ENCODE data around the gene AAGAB. TPM values are rescaled to one million over a fixed set of nuclear protein-coding genes. Genes with fewer than 3 reads are reported as not detected.
A peak's percentile ranks its signal among the peaks of the same experiment; 100 is the strongest.

AAGAB gene
- polyA plus RNA-seq, 1 donor, result 31.1 TPM

DNA sequence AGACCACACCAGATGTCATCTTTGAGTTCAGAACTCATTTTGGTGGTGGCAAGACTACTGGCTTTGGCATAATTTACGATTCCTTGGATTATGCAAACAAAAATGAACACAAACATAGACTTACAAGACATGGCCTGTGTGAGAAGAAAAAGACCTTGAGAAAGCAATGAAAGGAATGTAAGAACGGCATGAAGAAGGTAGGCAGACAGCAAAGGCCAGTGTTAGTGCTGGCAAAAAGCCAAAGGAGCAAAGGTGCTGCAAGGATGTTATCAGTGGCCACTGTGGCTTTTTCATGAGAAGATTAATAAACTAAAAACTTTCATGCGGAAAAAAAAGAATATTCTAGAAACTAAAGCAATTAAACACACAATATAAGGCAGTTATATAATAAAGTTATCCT, 21.9 kb downstream of the AAGAB start:
- no peaks in the 10 kb centered on the region for H3K27me3 ChIP-seq (ENCODE audit: control insufficient read depth, insufficient read depth, low read length)
- H3K9me3 ChIP-seq (ENCODE audit: control insufficient read depth, low read depth, low read length), result no peaks in the 10 kb centered on the region
- H3K36me3 ChIP-seq (ENCODE audit: control insufficient read depth, insufficient read depth, low read length), result peaks cover 21% of the 10 kb centered on the region
- H3K27ac ChIP-seq (ENCODE audit: low read length), result no peak overlapping the region
- DNase-seq, result peak; percentile 61 to 72
- no peak overlapping the region for H3K4me3 ChIP-seq (ENCODE audit: low read length)
- peaks cover 5% of the 10 kb centered on the region for H3K4me1 ChIP-seq (ENCODE audit: control insufficient read depth, insufficient read depth, low read length)
- WGBS (ENCODE audit: insufficient coverage, low lambda C conversion rate), result 46% methylated on average over 2 of the region's 3 CpGs

- Histone ChIP-seq H3K9me3 (ENCODE audit: control insufficient read depth, low read depth, low read length) (no peaks in the 10 kb centered on the region), H3K27ac (ENCODE audit: low read length) (no peak overlapping the region), H3K4me1 (ENCODE audit: control insufficient read depth, insufficient read depth, low read length) (peaks cover 5% of the 10 kb centered on the region), H3K36me3 (ENCODE audit: control insufficient read depth, insufficient read depth, low read length) (peaks cover 21% of the 10 kb centered on the region), H3K27me3 (ENCODE audit: control insufficient read depth, insufficient read depth, low read length) (no peaks in the 10 kb centered on the region), H3K4me3 (ENCODE audit: low read length) (no peak overlapping the region)
- no CpG with 5 or more reads among the region's 2 CpGs for WGBS (ENCODE audit: insufficient coverage, low lambda C conversion rate)
- no peak for DNase-seq
Measured at GRCh38 chr15:67230504-67230903, 24.0 kb downstream of the AAGAB start.

- no peaks in the 10 kb centered on the region for H3K27me3 ChIP-seq (ENCODE audit: control insufficient read depth, insufficient read depth, low read length)
- no peak for DNase-seq
- H3K27ac ChIP-seq (ENCODE audit: low read length), result no peak overlapping the region
- peaks cover 5% of the 10 kb centered on the region for H3K4me1 ChIP-seq (ENCODE audit: control insufficient read depth, insufficient read depth, low read length)
- H3K9me3 ChIP-seq (ENCODE audit: control insufficient read depth, low read depth, low read length), result no peaks in the 10 kb centered on the region
- H3K36me3 ChIP-seq (ENCODE audit: control insufficient read depth, insufficient read depth, low read length), result peaks cover 14% of the 10 kb centered on the region
- WGBS (ENCODE audit: insufficient coverage, low lambda C conversion rate), result no CpG with 5 or more reads among the region's 1 CpG
- no peak overlapping the region for H3K4me3 ChIP-seq (ENCODE audit: low read length)
Measured at GRCh38 chr15:67228286-67228685, 26.2 kb downstream of the AAGAB start.

GRCh38 chr15:67227846-67228245, 26.6 kb downstream of the AAGAB start:
- DNase-seq, result no peak
- H3K4me1 ChIP-seq (ENCODE audit: control insufficient read depth, insufficient read depth, low read length), result peaks cover 5% of the 10 kb centered on the region
- peaks cover 14% of the 10 kb centered on the region for H3K36me3 ChIP-seq (ENCODE audit: control insufficient read depth, insufficient read depth, low read length)
- H3K4me3 ChIP-seq (ENCODE audit: low read length), result no peak overlapping the region
- no peaks in the 10 kb centered on the region for H3K27me3 ChIP-seq (ENCODE audit: control insufficient read depth, insufficient read depth, low read length)
- no peak overlapping the region for H3K27ac ChIP-seq (ENCODE audit: low read length)
- WGBS (ENCODE audit: insufficient coverage, low lambda C conversion rate), result no CpG with 5 or more reads among the region's 1 CpG
- no peaks in the 10 kb centered on the region for H3K9me3 ChIP-seq (ENCODE audit: control insufficient read depth, low read depth, low read length)

DNA sequence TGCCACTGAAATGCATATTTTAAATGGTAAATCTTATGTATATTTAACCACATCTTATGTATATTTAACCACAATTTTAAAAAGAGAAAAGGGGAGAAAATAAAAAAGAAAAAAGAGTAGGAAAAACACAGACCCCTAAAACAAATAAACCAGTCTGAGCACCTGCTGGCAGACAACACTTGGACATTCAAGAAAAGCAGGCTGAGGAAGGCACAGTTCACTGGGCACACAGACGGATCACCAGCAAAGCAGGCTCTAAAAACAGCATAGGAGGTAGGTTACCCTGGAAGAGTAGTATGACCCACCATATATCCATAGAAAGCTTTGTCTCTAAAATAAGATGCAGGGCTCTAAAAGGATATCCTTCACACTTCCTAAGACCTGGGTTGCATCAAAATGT, 27.0 kb downstream of the AAGAB start:
- Histone ChIP-seq H3K4me3 (ENCODE audit: low read length) (no peak overlapping the region), H3K9me3 (ENCODE audit: control insufficient read depth, low read depth, low read length) (no peaks in the 10 kb centered on the region), H3K36me3 (ENCODE audit: control insufficient read depth, insufficient read depth, low read length) (peaks cover 14% of the 10 kb centered on the region), H3K27ac (ENCODE audit: low read length) (no peak overlapping the region), H3K4me1 (ENCODE audit: control insufficient read depth, insufficient read depth, low read length) (peaks cover 2% of the 10 kb centered on the region), H3K27me3 (ENCODE audit: control insufficient read depth, insufficient read depth, low read length) (no peaks in the 10 kb centered on the region)
- no CpG with 5 or more reads among the region's 1 CpG for WGBS (ENCODE audit: insufficient coverage, low lambda C conversion rate)
- DNase-seq, result no peak

DNA sequence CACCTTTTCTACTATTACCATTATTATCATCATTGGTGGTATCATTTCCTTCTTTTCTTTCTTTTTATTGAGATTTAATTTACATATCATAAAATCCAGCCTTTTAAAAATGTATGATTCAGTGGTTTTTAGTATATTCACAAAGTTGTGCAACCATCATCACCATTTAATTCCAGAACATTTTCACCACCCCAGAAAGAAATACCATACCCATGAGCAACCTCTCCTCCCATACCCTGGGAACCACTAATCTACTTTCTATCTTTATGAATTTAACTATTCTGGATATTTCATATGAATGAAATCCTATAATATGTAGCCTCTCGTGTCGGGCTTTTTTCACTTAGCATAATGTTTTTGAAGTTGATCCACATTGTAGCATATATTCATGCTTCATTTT, 29.1 kb downstream of the AAGAB start:
- Histone ChIP-seq H3K36me3 (ENCODE audit: control insufficient read depth, insufficient read depth, low read length) (peaks cover 4% of the 10 kb centered on the region), H3K4me3 (ENCODE audit: low read length) (no peak overlapping the region), H3K27me3 (ENCODE audit: control insufficient read depth, insufficient read depth, low read length) (no peaks in the 10 kb centered on the region), H3K9me3 (ENCODE audit: control insufficient read depth, low read depth, low read length) (no peaks in the 10 kb centered on the region), H3K27ac (ENCODE audit: low read length) (no peak overlapping the region), H3K4me1 (ENCODE audit: control insufficient read depth, insufficient read depth, low read length) (no peaks in the 10 kb centered on the region)
- DNase-seq, result no peak
- WGBS (ENCODE audit: insufficient coverage, low lambda C conversion rate), result 100% methylated on average over 2 of the region's 2 CpGs

DNA sequence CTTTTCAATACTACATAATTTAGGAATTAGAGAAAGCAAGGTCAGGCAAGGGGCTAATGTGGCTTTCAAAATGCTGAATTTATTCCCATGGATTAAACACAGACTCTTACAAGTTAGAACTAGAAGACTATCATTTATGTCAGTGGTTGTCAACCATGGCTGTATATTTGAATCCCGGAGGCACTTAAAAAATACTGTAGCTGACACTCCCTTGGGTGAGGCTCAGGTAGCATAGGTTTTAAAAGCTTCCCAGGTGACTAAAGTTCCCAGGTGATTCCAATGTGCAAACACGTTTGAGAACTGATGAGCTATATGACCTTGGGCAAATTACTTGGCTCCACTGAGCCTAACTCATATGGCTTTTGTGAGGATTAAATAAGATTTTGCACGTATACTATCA, 29.6 kb downstream of the AAGAB start:
- no CpG with 5 or more reads among the region's 3 CpGs for WGBS (ENCODE audit: insufficient coverage, low lambda C conversion rate)
- no peak overlapping the region for H3K4me3 ChIP-seq (ENCODE audit: low read length)
- no peak overlapping the region for H3K27ac ChIP-seq (ENCODE audit: low read length)
- no peaks in the 10 kb centered on the region for H3K27me3 ChIP-seq (ENCODE audit: control insufficient read depth, insufficient read depth, low read length)
- no peaks in the 10 kb centered on the region for H3K9me3 ChIP-seq (ENCODE audit: control insufficient read depth, low read depth, low read length)
- peak in 1 of 2 donors; percentile 23 for DNase-seq
- no peaks in the 10 kb centered on the region for H3K4me1 ChIP-seq (ENCODE audit: control insufficient read depth, insufficient read depth, low read length)
- H3K36me3 ChIP-seq (ENCODE audit: control insufficient read depth, insufficient read depth, low read length), result no peaks in the 10 kb centered on the region

DNA sequence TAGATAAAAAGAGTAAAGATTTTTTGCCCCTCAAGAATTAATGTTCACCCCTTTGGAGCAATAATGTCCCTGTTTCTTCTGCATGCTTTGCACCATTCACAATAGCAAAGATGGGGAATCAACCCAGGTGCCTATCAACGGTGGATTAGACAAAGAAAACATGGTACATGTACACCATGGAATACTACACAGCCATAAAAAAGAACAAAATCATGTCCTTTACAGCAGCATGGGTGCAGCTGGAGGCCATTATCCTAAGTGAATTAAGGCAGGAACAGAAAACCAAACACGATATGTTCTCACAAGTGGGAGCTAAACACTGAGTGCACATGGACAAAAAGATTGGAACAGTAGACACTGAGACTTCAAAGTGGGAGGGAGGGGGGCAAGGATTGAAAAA, 35.2 kb downstream of the AAGAB start:
- Histone ChIP-seq H3K9me3 (ENCODE audit: control insufficient read depth, low read depth, low read length) (no peaks in the 10 kb centered on the region), H3K36me3 (ENCODE audit: control insufficient read depth, insufficient read depth, low read length) (peaks cover 3% of the 10 kb centered on the region), H3K4me3 (ENCODE audit: low read length) (no peak overlapping the region), H3K27me3 (ENCODE audit: control insufficient read depth, insufficient read depth, low read length) (no peaks in the 10 kb centered on the region), H3K27ac (ENCODE audit: low read length) (no peak overlapping the region), H3K4me1 (ENCODE audit: control insufficient read depth, insufficient read depth, low read length) (no peaks in the 10 kb centered on the region)
- no peak for DNase-seq
- 100% methylated on average over 1 of the region's 2 CpGs for WGBS (ENCODE audit: insufficient coverage, low lambda C conversion rate)

GRCh38 chr15:67218428-67218827, 36.0 kb downstream of the AAGAB start:
- no peak for DNase-seq
- H3K36me3 ChIP-seq (ENCODE audit: control insufficient read depth, insufficient read depth, low read length), result peaks cover 3% of the 10 kb centered on the region
- H3K4me3 ChIP-seq (ENCODE audit: low read length), result no peak overlapping the region
- no peaks in the 10 kb centered on the region for H3K27me3 ChIP-seq (ENCODE audit: control insufficient read depth, insufficient read depth, low read length)
- no peaks in the 10 kb centered on the region for H3K9me3 ChIP-seq (ENCODE audit: control insufficient read depth, low read depth, low read length)
- H3K4me1 ChIP-seq (ENCODE audit: control insufficient read depth, insufficient read depth, low read length), result no peaks in the 10 kb centered on the region
- H3K27ac ChIP-seq (ENCODE audit: low read length), result no peak overlapping the region

GRCh38 chr15:67216859-67217258, 37.6 kb downstream of the AAGAB start:
- Histone ChIP-seq H3K27ac (ENCODE audit: low read length) (no peak overlapping the region), H3K4me1 (ENCODE audit: control insufficient read depth, insufficient read depth, low read length) (no peaks in the 10 kb centered on the region), H3K9me3 (ENCODE audit: control insufficient read depth, low read depth, low read length) (no peaks in the 10 kb centered on the region), H3K36me3 (ENCODE audit: control insufficient read depth, insufficient read depth, low read length) (peaks cover 3% of the 10 kb centered on the region), H3K4me3 (ENCODE audit: low read length) (no peak overlapping the region), H3K27me3 (ENCODE audit: control insufficient read depth, insufficient read depth, low read length) (no peaks in the 10 kb centered on the region)
- DNase-seq, result no peak

GRCh38 chr15:67215102-67215501, 39.4 kb downstream of the AAGAB start:
- Histone ChIP-seq H3K9me3 (ENCODE audit: control insufficient read depth, low read depth, low read length) (no peaks in the 10 kb centered on the region), H3K36me3 (ENCODE audit: control insufficient read depth, insufficient read depth, low read length) (peaks cover 3% of the 10 kb centered on the region), H3K27ac (ENCODE audit: low read length) (no peak overlapping the region), H3K27me3 (ENCODE audit: control insufficient read depth, insufficient read depth, low read length) (no peaks in the 10 kb centered on the region), H3K4me3 (ENCODE audit: low read length) (no peak overlapping the region), H3K4me1 (ENCODE audit: control insufficient read depth, insufficient read depth, low read length) (no peaks in the 10 kb centered on the region)
- 94% methylated on average over 4 of the region's 6 CpGs for WGBS (ENCODE audit: insufficient coverage, low lambda C conversion rate)
- DNase-seq, result no peak
